Raji (cell line): ENCODE measurements around the gene KCTD3.

Experiments used
- POLR2A ChIP-seq: IDR thresholded peaks from 2 replicates; pipeline ENCODE4 v1.6.1; 2011; ENCODE audit warnings: low read depth, low read length, control low read depth; ENCODE audit not compliant: insufficient read depth

The KCTD3 gene

GRCh38 chr1:215608646-215609045 lies 41.5 kb downstream of the KCTD3 start:
- no peak for TF ChIP-seq POLR2A

DNA sequence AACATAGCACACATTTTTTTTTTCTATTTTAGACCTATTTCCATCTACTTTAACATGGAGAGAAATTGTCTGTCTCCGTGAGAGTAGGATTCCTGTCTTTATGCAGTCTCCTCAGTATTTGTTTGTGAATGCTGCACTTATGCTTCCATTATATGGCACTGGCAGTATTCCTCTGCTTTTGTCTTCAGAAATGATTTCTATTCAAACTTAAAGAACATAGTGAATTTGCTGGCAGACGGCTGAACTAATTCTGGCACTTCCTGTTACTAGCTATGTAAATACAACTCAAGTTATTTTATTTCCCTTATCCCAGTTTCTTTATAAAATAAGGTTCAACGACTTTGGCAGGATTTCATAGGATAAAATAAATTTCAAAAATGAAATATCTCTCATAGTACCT lies 45.3 kb downstream of the KCTD3 start:
- no peak for TF ChIP-seq POLR2A

- TF ChIP-seq POLR2A = no peak
Measured at GRCh38 chr1:215617979-215618378, 50.9 kb downstream of the KCTD3 start.

- TF ChIP-seq POLR2A = no peak
Measured at GRCh38 chr1:215623162-215623561, 56.1 kb downstream of the KCTD3 start.

GRCh38 chr1:215625949-215626348 lies 58.8 kb downstream of the KCTD3 start:
- TF ChIP-seq POLR2A = no peak

DNA sequence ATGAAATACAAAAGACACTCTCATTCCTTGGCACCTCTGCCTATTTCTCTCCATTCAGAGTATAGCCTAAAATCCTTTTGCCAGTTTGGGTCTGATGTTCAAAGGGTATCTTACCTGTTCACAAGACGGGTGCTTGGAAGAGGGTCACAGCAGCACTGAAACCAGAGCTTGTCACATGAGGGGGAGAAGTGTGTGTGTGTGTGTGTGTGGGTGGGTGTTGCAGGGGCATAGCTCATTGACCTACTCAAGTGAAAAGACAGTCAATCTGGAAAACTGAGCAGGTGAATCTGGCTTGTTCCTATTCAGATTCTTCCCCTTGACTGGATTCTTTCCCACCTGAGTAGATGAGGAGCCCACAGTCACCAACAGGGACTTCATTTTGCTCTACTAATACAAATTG lies 63.9 kb downstream of the KCTD3 start:
- TF ChIP-seq POLR2A = no peak

DNA sequence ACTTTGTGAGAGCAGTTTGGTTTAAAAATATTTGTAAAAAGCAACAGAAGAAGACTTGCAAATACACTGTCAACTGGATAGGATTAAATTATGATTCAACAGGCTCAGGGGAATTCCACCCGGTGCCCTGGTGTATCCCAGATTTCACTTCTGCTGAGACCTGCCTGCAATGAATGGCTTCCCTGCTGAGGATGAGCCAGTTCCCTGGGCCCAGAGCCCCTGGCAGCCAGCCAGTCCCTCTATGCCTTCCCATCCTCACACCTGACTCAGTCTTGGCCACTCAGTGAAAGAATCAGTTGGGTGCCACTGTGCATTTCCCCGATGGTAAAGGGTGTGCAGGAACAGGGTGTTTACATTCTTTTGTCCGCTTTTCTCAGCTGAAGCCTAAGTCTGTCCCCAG lies 64.4 kb downstream of the KCTD3 start:
- no peak for TF ChIP-seq POLR2A

DNA sequence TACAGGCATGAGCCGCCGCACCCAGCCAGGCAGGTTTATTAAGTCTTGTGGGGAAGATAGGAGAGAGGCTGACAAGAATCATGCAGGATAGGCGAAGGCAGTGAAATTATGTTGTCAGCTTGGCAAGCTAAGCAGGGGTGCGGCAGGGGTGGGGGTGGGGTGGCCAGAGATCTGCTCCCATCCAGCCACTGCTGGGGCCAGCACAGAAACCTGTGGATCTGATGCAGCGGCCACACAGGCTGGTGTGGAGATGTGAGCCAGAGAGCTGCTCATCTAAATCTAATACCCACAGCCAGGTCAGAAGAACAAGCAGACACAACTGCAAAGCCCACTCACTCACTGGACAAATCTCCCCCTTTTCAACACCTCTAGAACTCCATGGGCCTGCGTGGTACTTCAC lies 68.7 kb downstream of the KCTD3 start:
- no peak for TF ChIP-seq POLR2A

DNA sequence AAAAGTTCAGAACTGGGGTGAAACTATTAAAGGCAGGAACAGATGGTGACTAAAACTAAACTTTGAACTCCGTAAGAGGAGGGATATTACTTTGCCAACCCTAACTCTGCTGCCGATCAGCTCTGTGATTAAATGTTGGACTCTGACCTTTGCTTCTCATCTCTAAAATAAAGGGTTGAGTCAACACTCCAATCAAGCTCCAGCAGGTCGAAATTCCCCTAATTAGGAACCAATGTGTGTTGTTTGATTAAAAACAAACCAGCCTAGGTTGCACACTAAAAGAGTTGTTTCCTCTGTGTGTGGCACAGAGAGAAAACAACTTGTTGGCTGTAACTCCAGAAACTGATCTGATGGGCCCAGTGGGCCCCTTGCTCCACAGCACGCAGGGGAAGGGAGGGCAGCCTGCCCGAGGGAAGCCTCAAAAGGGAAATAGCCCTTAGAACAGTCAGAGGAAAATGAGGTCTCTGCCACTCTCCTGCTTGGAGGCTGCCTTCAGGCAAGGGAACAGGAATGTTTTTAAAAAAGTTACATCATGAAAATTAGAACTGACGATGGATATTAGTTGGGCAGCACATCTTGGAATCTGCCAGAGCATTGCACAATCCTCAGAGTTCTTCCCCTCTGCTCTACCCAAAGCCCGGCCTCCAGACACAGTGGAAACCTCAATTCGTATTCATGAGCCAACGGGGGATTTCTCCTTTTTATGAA lies 69.3 kb downstream of the KCTD3 start:
- TF ChIP-seq POLR2A = no peak

- TF ChIP-seq POLR2A = no peak
Measured at GRCh38 chr1:215637041-215637573, 70.0 kb downstream of the KCTD3 start.

DNA sequence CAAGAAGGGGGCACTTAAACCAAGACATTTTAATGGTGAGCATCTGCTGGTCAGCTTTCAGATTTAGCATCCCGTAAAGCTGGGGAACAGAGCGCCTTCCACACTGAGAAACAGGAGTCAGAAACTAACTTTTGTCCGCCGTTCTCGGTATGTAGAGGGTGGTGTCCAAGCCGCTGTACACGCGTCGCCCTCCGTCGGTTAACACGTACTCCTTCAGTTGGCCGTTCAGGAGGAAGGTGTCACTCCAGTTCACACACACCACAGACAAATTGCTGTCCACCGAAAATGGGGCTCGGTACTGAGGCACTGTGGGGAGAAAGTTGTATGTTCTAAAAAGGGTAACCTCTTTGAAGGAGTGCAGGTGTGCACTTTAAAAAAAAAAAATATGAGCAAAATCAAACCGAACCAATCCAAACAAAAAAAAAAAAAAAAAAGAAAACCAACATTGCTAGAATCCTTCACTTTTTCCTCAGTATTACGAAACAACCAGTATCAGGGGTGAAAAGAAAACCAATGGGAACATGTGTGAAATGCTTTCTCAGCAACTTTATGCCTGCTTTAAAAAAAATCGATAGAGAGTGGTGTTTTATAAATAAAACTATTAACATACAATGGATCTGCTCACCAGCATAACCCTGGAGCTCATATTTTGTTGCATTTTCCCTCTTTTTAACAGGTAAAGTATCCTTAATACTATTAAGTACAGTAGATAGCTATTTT lies 73.5 kb downstream of the KCTD3 start:
- no peak for TF ChIP-seq POLR2A

- no peak for TF ChIP-seq POLR2A
Measured at GRCh38 chr1:215643592-215644321, 76.7 kb downstream of the KCTD3 start.

DNA sequence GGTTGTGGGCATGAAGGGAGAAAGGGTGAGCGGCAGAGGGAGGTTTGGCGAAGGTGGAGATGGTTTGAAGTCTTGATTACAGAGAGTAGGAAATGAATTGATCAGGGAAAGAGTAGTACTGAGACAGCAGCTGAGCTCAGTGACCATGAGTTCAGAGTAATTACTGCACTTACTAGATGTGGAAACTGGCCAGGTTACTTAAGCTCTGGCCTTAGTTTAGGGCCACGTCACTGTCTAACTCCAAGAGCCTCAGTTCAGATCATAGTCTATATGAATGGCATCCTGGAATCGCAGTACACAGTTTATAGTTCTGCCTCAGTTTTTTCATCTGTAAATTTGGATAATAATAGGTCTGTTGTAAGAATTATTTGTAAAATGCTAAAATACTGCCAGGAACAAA lies 78.1 kb downstream of the KCTD3 start:
- TF ChIP-seq POLR2A = no peak

DNA sequence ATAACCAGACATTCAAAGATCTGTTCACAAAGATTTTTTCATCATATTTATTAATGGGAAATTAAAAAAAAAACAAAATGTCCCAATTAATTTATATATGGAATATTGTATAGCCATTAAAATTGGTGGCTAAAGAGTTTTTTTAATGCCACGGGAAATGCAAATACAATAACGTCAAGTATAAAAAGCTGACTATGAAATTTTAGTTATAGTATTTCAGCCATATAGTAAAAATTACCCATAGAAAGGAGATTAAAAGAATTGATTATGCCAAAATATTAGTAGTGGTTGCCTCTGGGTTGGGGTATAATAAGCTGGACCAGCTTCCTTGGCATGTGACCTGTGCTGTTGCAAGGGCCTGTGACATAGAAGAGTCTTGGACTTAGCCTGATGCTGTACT lies 78.8 kb downstream of the KCTD3 start:
- TF ChIP-seq POLR2A = no peak

DNA sequence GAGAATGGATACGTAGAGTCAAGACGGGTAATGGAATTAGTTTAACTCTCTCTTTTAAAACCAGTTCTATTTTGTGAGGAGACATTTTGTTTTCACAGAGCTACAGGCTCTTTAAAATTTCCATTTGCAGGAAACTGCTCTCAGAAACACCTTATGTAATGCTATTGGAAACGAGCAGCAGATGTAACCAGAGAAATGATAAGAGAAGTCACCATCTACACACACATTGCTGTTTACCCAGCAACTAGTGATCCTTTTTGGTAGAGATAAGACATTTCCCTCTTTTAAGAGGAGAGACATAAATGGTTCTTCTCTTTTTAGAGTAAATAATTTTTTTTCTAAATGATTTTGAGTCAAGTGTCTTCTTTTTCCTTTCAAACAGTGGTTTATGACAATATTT lies 80.6 kb downstream of the KCTD3 start:
- no peak for TF ChIP-seq POLR2A

DNA sequence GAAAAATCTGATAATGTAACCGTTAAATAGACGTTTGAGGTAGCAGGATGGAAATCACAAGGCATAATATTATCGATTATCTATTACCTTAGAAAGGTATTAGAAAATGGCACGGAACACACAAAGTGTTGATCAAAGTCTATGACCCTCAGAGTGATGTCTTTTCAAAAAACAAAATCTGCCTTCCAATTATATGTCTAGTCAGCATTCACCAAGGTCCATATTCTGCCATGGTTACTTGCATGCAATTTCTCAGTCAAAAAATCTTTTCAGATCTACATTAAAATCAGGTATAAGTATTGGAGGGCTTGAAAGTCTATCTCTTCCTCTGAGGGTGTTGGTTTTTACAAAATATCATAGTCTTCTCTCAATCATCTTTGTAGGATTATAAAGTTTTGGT lies 81.9 kb downstream of the KCTD3 start:
- no peak for TF ChIP-seq POLR2A

DNA sequence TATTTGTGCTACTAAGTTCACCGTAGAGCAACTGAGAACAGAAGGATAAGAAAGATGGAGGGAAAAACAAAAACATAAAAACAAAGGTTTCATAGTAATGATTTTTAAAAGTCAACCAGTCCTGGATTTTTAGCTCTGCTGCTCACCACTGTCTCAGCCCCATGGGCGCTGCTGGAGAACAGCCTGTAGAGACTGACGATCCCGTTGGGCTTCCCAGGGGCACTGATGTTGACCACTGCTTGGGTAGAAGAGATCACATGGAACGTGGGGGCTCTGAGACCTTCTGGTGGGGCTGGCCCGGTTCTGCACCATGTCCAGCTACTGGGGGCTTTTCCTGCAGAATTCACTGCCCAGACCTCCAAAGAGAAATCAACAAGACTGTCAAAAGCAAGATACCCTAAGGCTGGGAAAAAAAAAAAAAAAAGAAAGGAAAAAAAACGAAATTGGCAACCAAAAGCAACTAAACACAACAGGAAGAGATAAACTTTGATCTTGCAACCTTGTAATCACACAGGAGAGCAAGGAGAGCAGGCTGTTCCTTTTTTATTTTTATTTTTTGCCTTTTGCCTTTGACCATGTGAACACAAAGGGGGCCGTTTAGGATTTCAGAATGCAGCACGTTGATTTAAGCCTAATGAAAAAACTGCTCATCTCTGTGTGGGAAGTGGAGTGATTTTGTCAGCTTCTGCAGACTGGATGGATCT lies 83.5 kb downstream of the KCTD3 start:
- no peak for TF ChIP-seq POLR2A
